Gastroesophageal sphincter (tissue), 4 donors: ENCODE data around the gene PXT1. TPM values are rescaled to one million over a fixed set of nuclear protein-coding genes. Genes with fewer than 3 reads are reported as not detected.

ENCODE experiments used
- ATAC-seq: fragments of 150-250 bp; one replicate; pipeline ENCODE4 v1.9.1; 2016; ENCODE audit warnings: mild to moderate bottlenecking, moderate library complexity
- H3K27ac ChIP-seq, 4 donors: fragments of 200-600 bp; sonication (generic) in 3 of 4; 1 replicate in 3 of 4; 2 replicates in 1 of 4; pipeline ENCODE4 v1.5.1; 2016 to 2019
- H3K27me3 ChIP-seq: fragments of 200-600 bp; sonication (generic); one replicate; pipeline ENCODE4 v1.5.1; 2019
- H3K36me3 ChIP-seq, 2 donors: fragments of 200-600 bp; sonication (generic); one replicate each; pipeline ENCODE4 v1.5.1; 2019; ENCODE audit warnings: control low read depth in 1 of 2
- H3K4me1 ChIP-seq, 3 donors: fragments of 200-600 bp; sonication (generic); 1 replicate in 2 of 3; 2 replicates in 1 of 3; pipeline ENCODE4 v1.5.1; 2016 to 2019; ENCODE audit warnings: control low read depth in 2 of 3
- H3K4me3 ChIP-seq, 2 donors: fragments of 200-600 bp; sonication (generic); one replicate each; pipeline ENCODE4 v1.5.1; 2019; ENCODE audit warnings: mild to moderate bottlenecking in 1 of 2, moderate library complexity in 1 of 2
- H3K9me3 ChIP-seq, 3 donors: fragments of 200-600 bp; sonication (generic); one replicate each; pipeline ENCODE4 v1.5.1; 2017 to 2019; ENCODE audit warnings: control low read depth in 2 of 3
- EP300 ChIP-seq: sonication (generic); formaldehyde crosslinking; IDR thresholded peaks from one replicate; pipeline ENCODE4 v1.6.1; 2017; ENCODE audit warnings: antibody characterized with exemption, mild to moderate bottlenecking
- POLR2A ChIP-seq, 2 donors: fragments of 450-650 bp; IDR thresholded peaks; one replicate each; pipeline ENCODE4 v1.6.1; 2017; ENCODE audit warnings: antibody characterized with exemption in 2 of 2, mild to moderate bottlenecking in 2 of 2, moderate library complexity in 1 of 2
- POLR2AphosphoS5 ChIP-seq: sonication (generic); formaldehyde crosslinking; IDR thresholded peaks from one replicate; pipeline ENCODE4 v1.6.1; 2017; ENCODE audit warnings: antibody characterized with exemption
- WGBS, 2 donors: methylation state at CpG; one replicate each; pipeline ENCODE4 v1.1.5; 2018; ENCODE audit warnings: low coverage in 1 of 2; 5-methylcytosine and 5-hydroxymethylcytosine counted together
- total RNA-seq, 4 donors: library from RNA; depleted of rRNA; stranded (reverse); fragments of >200 nt; gene quantifications; one replicate each; pipeline ENCODE4 v1.1.0, GENCODE V29; 2016
- TF ChIP-seq, protein P1 (sequence below), 4 experiments: fragments of 200-600 bp in 2 of 4; fragments of 450-650 bp in 2 of 4; sonication (generic) in 1 of 4; IDR thresholded peaks; one replicate each; pipeline ENCODE4 v1.5.1; 2017 to 2019; ENCODE audit warnings: antibody characterized with exemption in 4 of 4, mild to moderate bottlenecking in 2 of 4, moderate library complexity in 2 of 4

PXT1 gene
- total RNA-seq, 4 donors from 2014 or later, result 2.0 TPM; not detected in 3

DNA sequence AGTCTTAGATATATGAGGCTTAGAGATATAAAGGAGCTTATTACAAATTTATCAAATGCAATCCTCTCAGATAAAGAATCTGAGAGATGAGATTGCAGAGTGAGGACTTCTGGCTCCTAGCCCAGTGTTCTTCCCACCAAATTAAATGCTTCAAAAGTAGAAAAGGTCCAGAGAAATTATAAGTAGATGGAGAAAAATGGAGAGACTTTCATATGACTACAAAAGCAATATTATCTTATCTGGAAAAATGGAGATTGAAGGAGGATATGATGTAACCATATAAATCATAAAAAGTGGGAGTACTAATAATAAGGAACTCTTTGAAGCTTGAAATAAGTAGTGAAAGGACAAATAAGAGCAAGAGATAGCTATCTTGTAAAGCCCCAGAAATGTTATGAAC, 3.0 kb upstream of the PXT1 start:
- no peak for ATAC-seq
- H3K27ac ChIP-seq, result peak overlapping the region in 2 of 4 donors; percentile 97 to 99
- H3K27me3 ChIP-seq, result no peaks in the 10 kb centered on the region
- no peak for TF ChIP-seq POLR2A (IDR thresholded peaks at IDR 0.05)
- no peak for TF ChIP-seq EP300
- TF ChIP-seq, protein P1, sequence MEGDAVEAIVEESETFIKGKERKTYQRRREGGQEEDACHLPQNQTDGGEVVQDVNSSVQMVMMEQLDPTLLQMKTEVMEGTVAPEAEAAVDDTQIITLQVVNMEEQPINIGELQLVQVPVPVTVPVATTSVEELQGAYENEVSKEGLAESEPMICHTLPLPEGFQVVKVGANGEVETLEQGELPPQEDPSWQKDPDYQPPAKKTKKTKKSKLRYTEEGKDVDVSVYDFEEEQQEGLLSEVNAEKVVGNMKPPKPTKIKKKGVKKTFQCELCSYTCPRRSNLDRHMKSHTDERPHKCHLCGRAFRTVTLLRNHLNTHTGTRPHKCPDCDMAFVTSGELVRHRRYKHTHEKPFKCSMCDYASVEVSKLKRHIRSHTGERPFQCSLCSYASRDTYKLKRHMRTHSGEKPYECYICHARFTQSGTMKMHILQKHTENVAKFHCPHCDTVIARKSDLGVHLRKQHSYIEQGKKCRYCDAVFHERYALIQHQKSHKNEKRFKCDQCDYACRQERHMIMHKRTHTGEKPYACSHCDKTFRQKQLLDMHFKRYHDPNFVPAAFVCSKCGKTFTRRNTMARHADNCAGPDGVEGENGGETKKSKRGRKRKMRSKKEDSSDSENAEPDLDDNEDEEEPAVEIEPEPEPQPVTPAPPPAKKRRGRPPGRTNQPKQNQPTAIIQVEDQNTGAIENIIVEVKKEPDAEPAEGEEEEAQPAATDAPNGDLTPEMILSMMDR (IDR thresholded peaks at IDR 0.05), result no peak
- TF ChIP-seq POLR2AphosphoS5, result no peak
- H3K36me3 ChIP-seq, result peaks cover 0 to 8% of the 10 kb centered on the region in 2 donors
- peaks cover 8 to 49% (median 20%) of the 10 kb centered on the region in 3 donors for H3K4me1 ChIP-seq
- no peaks in the 10 kb centered on the region for H3K9me3 ChIP-seq
- no peak overlapping the region for H3K4me3 ChIP-seq

DNA sequence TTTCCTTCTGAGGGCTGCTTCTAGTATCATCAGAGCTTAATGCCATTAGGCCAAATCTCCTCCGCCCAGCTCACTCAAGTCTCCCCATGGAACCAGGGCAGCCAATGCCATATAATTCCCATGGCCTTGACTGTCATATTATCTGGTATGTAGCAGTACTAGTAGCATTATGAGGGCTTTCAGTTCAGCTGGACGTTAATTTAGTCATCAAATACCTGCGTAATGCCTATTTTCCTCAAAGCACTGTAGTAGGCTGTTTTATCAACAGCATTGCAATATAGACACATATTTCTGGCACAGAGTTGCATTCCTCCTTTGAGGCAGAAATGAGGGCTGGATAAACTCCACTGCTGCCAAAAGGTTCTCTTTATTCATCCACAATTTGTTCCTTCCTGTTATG, 1.8 kb upstream of the PXT1 start:
- no peak for ATAC-seq
- H3K27ac ChIP-seq, result peak overlapping the region; percentile 93 to 99 (median 96)
- 28 to 67% methylated on average over 1 to 3 of the region's 3 CpGs for WGBS, 2 donors
- H3K4me3 ChIP-seq, result peak overlapping the region; percentile 89 to 90
- H3K27me3 ChIP-seq, result no peaks in the 10 kb centered on the region
- peaks cover 8 to 49% (median 20%) of the 10 kb centered on the region in 3 donors for H3K4me1 ChIP-seq
- peaks cover 0 to 8% of the 10 kb centered on the region in 2 donors for H3K36me3 ChIP-seq
- TF ChIP-seq POLR2A (IDR thresholded peaks at IDR 0.05) (no peak), POLR2AphosphoS5 (peak; percentile 74), EP300 (no peak)
- TF ChIP-seq, protein P1 (IDR thresholded peaks at IDR 0.05), result no peak
- H3K9me3 ChIP-seq, result no peaks in the 10 kb centered on the region

DNA sequence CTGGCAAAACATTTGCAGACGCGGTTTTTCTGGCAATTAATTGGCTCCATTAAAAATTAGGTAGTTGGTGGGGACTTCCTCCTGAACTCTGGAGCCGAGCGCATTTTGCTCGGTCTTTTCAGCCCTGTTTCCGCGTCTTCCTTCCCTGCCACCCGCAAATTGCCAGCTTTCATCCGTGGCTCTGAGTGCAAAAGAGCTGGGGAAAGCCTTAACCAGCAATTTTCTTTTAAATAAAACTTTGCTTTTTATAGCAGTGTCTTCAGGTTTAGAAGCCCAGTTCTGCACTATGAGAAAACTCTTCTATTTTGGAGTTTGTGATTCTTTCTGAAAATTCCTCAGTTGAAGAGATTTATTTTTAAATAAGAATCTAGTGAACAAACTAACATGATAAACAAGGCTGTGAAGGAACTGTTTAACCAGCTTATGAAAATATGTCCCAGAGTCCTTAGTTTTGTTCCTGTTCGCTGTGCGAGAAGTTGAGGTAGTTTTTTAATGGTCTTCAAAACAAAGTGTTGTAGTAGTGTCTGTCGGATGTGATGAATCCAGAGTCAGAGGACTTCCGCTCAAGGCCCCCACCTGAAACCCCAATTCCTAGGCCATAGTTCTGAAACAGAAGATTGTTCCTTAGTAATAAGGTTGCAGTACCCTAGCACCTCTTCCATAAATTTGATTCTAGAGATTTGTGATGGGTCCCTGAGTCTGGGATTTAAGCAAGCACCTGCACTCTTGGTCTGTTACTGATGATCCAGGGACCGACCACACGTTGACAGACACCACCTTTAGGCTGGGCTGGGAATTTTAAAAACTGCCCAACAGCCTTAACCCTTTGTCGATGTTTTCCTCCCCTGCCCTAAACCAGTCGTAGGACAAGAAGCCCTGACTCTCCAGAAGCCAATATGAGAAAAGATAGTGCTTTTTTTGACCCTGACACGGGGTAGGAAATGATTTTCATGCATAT, 1.1 kb upstream of the PXT1 start:
- TF ChIP-seq, protein P1 (IDR thresholded peaks at IDR 0.05), result peak in 1 of 4 experiments; percentile 5
- no peak for TF ChIP-seq EP300
- no peak for TF ChIP-seq POLR2AphosphoS5
- no peaks in the 10 kb centered on the region for H3K27me3 ChIP-seq
- H3K4me3 ChIP-seq, result peak overlapping the region; percentile 89 to 90
- H3K36me3 ChIP-seq, result peaks cover 0 to 4% of the 10 kb centered on the region in 2 donors
- H3K9me3 ChIP-seq, result no peaks in the 10 kb centered on the region
- H3K27ac ChIP-seq, result peak overlapping the region; percentile 93 to 99 (median 96)
- WGBS, 2 donors, result 3 to 5% methylated on average over 15 of the region's 18 CpGs
- peaks cover 8 to 49% (median 20%) of the 10 kb centered on the region in 3 donors for H3K4me1 ChIP-seq
- ATAC-seq, result no peak

- no peaks in the 10 kb centered on the region for H3K36me3 ChIP-seq
- H3K9me3 ChIP-seq, result no peaks in the 10 kb centered on the region
- peak overlapping the region; percentile 89 to 90 for H3K4me3 ChIP-seq
- no peak for ATAC-seq
- H3K27ac ChIP-seq, result peak overlapping the region; percentile 93 to 99 (median 96)
- H3K27me3 ChIP-seq, result no peaks in the 10 kb centered on the region
- 17 to 70% methylated on average over 4 to 10 of the region's 12 CpGs for WGBS, 2 donors
- H3K4me1 ChIP-seq, result peaks cover 8 to 49% (median 20%) of the 10 kb centered on the region in 3 donors
- TF ChIP-seq, protein P1 (IDR thresholded peaks at IDR 0.05), result no peak
Observed at GRCh38 chr6:36442103-36442670, 467 bp downstream of the PXT1 start.
